KMS-11 (cell line): ENCODE results near the gene RAB40C.

Source experiments
- H2AFZ ChIP-seq: fragments of 200-600 bp; sonication (generic); 2 replicates; pipeline ENCODE4 v1.6.1; 2016; ENCODE audit warnings: antibody characterized with exemption, mixed run types, low read depth
- H3K27ac ChIP-seq: fragments of 200-600 bp; sonication (generic); 2 replicates; pipeline ENCODE4 v1.6.1; 2016; ENCODE audit warnings: mild to moderate bottlenecking, mixed run types
- H3K27me3 ChIP-seq: fragments of 200-600 bp; sonication (generic); 2 replicates; pipeline ENCODE4 v1.6.1; 2017; ENCODE audit warnings: mild to moderate bottlenecking, low read depth, mixed run types, moderate library complexity; ENCODE audit not compliant: insufficient read depth
- H3K36me3 ChIP-seq: fragments of 200-600 bp; sonication (generic); 2 replicates; pipeline ENCODE4 v1.6.1; 2017; ENCODE audit warnings: mild to moderate bottlenecking, mixed run types; ENCODE audit not compliant: insufficient read depth
- H3K4me1 ChIP-seq: fragments of 200-600 bp; sonication (generic); 2 replicates; pipeline ENCODE4 v1.6.1; 2016; ENCODE audit warnings: mild to moderate bottlenecking, low read depth, mixed run types; ENCODE audit not compliant: poor library complexity, severe bottlenecking
- H3K4me2 ChIP-seq: fragments of 200-600 bp; sonication (generic); 2 replicates; pipeline ENCODE4 v1.7.0; 2016; ENCODE audit warnings: mild to moderate bottlenecking, mixed run types
- H3K4me3 ChIP-seq: fragments of 200-600 bp; sonication (generic); IDR thresholded peaks from 2 replicates; pipeline ENCODE4 v1.6.1; 2017; ENCODE audit warnings: low read depth, low read length, mixed read lengths; ENCODE audit not compliant: insufficient read depth
- H3K79me2 ChIP-seq: fragments of 200-600 bp; sonication (generic); 2 replicates; pipeline ENCODE4 v1.6.1; 2016; ENCODE audit warnings: low read depth, mixed run types; ENCODE audit not compliant: insufficient read depth
- H3K9ac ChIP-seq: fragments of 200-600 bp; sonication (generic); 2 replicates; pipeline ENCODE4 v1.6.1; 2016; ENCODE audit warnings: mild to moderate bottlenecking, mixed run types
- H4K20me1 ChIP-seq: fragments of 200-600 bp; sonication (generic); 2 replicates; pipeline ENCODE4 v1.6.1; 2016; ENCODE audit warnings: mild to moderate bottlenecking, mixed run types; ENCODE audit not compliant: insufficient read depth
- TF ChIP-seq, protein P1 (sequence below): fragments of 200-600 bp; sonication (generic); conservative IDR thresholded peaks from 2 replicates; pipeline ENCODE4 v1.6.1; 2017; ENCODE audit warnings: low read depth, mild to moderate bottlenecking, antibody characterized with exemption, low read length, moderate library complexity, mixed read lengths

The RAB40C gene

DNA sequence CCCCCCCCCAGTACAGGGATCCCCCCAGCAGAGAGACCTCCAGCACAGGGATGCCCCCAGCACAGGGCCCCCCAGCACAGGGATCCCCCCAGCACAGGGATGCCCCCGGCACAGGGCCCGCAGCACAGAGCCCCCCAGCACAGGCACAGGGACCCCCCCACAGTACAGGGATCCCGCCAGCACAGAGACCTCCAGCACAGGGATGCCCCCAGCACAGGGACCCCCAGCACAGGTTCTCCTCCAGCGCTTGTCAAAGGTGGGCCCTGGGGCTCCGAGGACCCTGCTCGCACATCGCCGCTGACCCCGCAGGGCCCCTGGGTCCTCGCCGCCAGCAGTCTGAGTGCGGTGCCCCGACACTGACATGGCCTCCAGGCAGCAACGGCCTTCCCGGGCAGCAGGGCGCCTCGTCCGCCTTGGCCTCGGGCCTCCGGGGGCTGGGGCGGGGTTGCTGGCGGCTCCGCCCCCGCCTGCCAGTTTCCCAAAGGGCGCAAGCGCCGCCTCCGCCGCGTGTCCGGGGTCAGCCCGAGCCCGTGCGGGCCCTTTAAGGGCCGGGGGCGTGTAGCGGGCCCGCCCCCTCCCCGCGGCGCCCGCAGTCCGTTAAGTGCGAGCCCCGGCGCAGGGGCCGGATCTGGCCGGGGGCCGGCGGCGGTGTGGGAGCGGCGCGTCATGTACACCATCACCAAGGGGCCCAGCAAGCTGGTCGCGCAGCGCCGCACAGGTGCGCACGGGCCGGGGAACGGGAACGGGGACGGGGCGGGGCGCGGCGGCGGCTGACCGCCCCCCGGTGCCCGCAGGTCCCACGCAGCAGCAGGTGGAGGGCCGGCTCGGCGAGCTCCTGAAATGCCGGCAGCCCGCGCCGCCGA lies 51.7 kb downstream of the RAB40C start, which contains the start of gene MCRIP2:
Gene MCRIP2, plus strand, starts transcription at position 503 of the 863 bp plus-strand sequence. Its CDS starts 164 bp downstream, at position 667.
- peak within 1 kb of the TSS; percentile 77 for H3K27ac ChIP-seq
- peaks cover 19% of the 10 kb centered on the region for H3K79me2 ChIP-seq
- TF ChIP-seq, protein P1, sequence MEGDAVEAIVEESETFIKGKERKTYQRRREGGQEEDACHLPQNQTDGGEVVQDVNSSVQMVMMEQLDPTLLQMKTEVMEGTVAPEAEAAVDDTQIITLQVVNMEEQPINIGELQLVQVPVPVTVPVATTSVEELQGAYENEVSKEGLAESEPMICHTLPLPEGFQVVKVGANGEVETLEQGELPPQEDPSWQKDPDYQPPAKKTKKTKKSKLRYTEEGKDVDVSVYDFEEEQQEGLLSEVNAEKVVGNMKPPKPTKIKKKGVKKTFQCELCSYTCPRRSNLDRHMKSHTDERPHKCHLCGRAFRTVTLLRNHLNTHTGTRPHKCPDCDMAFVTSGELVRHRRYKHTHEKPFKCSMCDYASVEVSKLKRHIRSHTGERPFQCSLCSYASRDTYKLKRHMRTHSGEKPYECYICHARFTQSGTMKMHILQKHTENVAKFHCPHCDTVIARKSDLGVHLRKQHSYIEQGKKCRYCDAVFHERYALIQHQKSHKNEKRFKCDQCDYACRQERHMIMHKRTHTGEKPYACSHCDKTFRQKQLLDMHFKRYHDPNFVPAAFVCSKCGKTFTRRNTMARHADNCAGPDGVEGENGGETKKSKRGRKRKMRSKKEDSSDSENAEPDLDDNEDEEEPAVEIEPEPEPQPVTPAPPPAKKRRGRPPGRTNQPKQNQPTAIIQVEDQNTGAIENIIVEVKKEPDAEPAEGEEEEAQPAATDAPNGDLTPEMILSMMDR: no peak
- H3K27me3 ChIP-seq: no peaks in the 10 kb centered on the region
- H3K4me1 ChIP-seq: peaks cover 18% of the 10 kb centered on the region
- H3K4me3 ChIP-seq: peak within 1 kb of the TSS; percentile 39
- H3K36me3 ChIP-seq: no peaks in the 10 kb centered on the region
- peak within 1 kb of the TSS; percentile 85 for H2AFZ ChIP-seq
- H3K4me2 ChIP-seq: peak within 1 kb of the TSS; percentile 96
- H4K20me1 ChIP-seq: no peaks in the 10 kb centered on the region
- peak within 1 kb of the TSS; percentile 85 for H3K9ac ChIP-seq

DNA sequence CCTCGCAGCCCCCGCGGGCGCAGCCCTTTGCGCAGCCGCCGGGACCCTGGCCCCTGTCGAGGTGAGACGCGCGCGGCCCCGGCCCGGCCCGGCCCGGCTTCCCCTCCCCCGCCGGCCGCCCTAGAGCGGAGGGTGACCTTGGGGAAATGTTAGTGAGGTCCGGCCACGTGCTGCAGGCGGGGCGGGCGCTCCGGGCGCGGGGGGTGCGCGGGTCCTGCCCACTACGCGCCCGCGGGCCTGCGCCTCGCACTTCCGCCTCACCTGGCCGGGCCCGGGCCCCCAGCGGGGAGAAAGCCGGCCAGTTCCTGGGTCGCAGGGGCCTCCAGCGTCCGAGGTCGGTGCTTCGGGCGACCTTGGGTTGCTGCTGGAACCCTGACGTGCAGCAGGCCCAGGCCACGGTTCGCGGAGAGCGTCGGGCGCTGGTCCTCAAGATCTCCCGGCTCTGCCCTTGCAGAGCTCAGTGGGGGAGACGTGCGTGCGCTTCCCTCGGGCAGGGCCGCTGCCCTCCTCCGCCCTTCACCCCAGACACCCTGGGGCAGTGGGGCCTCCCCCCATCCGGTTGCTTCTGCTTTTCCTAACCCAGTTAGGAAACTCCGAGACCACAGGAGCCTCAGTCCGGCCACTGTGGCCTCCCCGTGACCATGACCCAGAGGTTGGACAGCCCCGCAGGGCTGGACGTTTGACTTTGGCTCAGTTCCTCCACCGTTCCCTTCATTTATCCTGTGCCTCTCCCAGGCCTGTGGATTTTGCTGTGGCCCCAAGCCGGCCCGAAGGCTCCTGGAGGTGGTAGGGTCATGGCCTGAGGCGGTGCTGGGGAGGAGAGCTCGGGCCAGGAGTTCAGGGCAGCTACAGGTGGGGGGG lies 52.6 kb downstream of the RAB40C start:
- Histone ChIP-seq H3K4me1 (peaks cover 16% of the 10 kb centered on the region), H3K4me3 (peak overlapping the region; percentile 39), H3K27me3 (no peaks in the 10 kb centered on the region), H3K36me3 (no peaks in the 10 kb centered on the region), H2AFZ (peak overlapping the region; percentile 85), H3K79me2 (peaks cover 19% of the 10 kb centered on the region), H3K4me2 (peak overlapping the region; percentile 96), H4K20me1 (no peaks in the 10 kb centered on the region), H3K27ac (peak overlapping the region; percentile 77), H3K9ac (peak overlapping the region; percentile 85)
- TF ChIP-seq, protein P1: no peak

DNA sequence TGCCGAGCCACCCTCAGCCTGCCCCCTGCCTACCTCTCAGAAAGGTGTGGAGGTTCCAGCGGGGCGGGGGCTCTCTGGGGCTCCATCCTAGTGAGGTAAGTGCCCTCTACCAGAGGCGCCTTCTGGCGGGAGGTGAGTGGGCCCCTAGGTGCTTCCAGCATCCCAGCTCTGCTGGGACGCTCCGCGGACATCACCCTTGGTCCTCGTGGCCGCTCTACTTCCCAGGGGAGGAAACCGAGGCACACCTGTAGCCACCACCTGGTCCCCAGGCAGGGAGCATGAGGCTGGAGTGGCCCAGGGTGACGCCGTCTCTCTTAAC lies 53.1 kb downstream of the RAB40C start:
- Histone ChIP-seq H3K79me2 (peaks cover 19% of the 10 kb centered on the region), H3K4me3 (no peak overlapping the region), H3K36me3 (no peaks in the 10 kb centered on the region), H4K20me1 (no peaks in the 10 kb centered on the region), H3K27me3 (no peaks in the 10 kb centered on the region), H3K4me2 (peak overlapping the region; percentile 96), H3K27ac (no peak overlapping the region; the same call in 1 of the 2 replicates), H2AFZ (no peak overlapping the region), H3K9ac (peak overlapping the region; percentile 85; the same call in 1 of the 2 replicates), H3K4me1 (peaks cover 15% of the 10 kb centered on the region)
- TF ChIP-seq, protein P1: no peak

DNA sequence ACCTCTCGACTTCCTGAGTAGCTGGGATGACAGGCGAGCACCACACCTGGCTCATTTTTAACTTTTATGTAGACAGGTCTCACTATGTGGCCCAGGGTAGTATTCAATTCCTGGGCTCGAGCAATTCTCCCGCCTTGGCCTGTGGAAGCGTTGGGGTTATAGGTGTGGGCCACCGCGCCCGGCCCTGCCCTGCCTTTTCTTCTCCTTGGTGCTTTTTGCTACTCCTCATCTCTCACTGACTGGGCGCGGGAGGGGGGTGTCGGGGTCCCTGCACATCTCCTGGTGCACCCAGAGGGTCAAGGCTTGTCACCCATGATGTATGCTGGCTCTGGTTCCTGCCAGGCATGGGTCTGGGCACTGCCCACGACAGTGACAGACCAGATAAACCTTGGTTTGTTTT lies 54.7 kb downstream of the RAB40C start:
- Histone ChIP-seq H2AFZ (no peak overlapping the region), H3K79me2 (peaks cover 25% of the 10 kb centered on the region), H3K4me2 (no peak overlapping the region), H3K27me3 (no peaks in the 10 kb centered on the region), H3K27ac (no peak overlapping the region), H3K4me1 (peaks cover 13% of the 10 kb centered on the region), H4K20me1 (no peaks in the 10 kb centered on the region), H3K4me3 (no peak overlapping the region), H3K9ac (no peak overlapping the region), H3K36me3 (no peaks in the 10 kb centered on the region)
- TF ChIP-seq, protein P1: no peak
